ENCODE measurements around the gene C21orf91. TPM values are rescaled to one million over a fixed set of nuclear protein-coding genes. Genes with fewer than 3 reads are reported as not detected.

Gene C21orf91
- polyA plus RNA-seq, 3 donors, result 4.6 to 22.3 (median 18.9) TPM

GRCh38 chr21:17802572-17802971 lies 16.6 kb downstream of the C21orf91 start:
- Mint-ChIP-seq H3K4me1 (peaks cover 10% of the 10 kb centered on the region), H3K27me3 (ENCODE audit: low read depth in 3 of 3) (peaks cover 0 to 2% (median 0%) of the 10 kb centered on the region in 3 donors), H3K4me3 (no peak overlapping the region), H3K36me3 (peaks cover 23 to 46% of the 10 kb centered on the region in 2 donors), H3K9me3 (peaks cover 0 to 8% (median 0%) of the 10 kb centered on the region in 7 donors), H3K27ac (peak overlapping the region in 1 of 7 donors; percentile 28)
- peaks cover 0 to 3% of the 10 kb centered on the region in 2 donors for H3K4me1 ChIP-seq (ENCODE audit: control insufficient read depth in 1 of 2, insufficient read depth in 2 of 2, low read length in 2 of 2)
- DNase-seq, result no peak
- peaks cover 30% of the 10 kb centered on the region for H4K20me1 ChIP-seq (ENCODE audit: insufficient read depth, low read length)
- H3K4me3 ChIP-seq (replicated peaks in 1 of 3; ENCODE audit: low read depth in 2 of 3, low read length in 3 of 3), result no peak overlapping the region
- H3K4me2 ChIP-seq (replicated peaks; ENCODE audit: extremely low read depth, low read length, poor library complexity, severe bottlenecking), result no peak overlapping the region
- no peaks in the 10 kb centered on the region for H3K27me3 ChIP-seq (ENCODE audit: control insufficient read depth in 2 of 2, insufficient read depth in 2 of 2, low read length in 2 of 2)
- WGBS (ENCODE audit: insufficient coverage), result no CpG with 5 or more reads among the region's 1 CpG
- no peaks in the 10 kb centered on the region for H3K9me3 ChIP-seq (replicated peaks in 1 of 2; ENCODE audit: control insufficient read depth in 1 of 2, insufficient read depth in 1 of 2, low read length in 2 of 2)
- intact Hi-C loops (cut with micrococcal nuclease), result no loop called here
- TF ChIP-seq CTCF (IDR thresholded peaks at IDR 0.05), result no peak
- peaks cover 12 to 37% of the 10 kb centered on the region in 2 donors for H3K36me3 ChIP-seq (replicated peaks in 1 of 2; ENCODE audit: control insufficient read depth in 1 of 2, insufficient read depth in 2 of 2, low read length in 2 of 2)
- no peak overlapping the region for H3K9ac ChIP-seq (ENCODE audit: insufficient read depth, low read length, poor library complexity, severe bottlenecking)
- no peak overlapping the region for H2AFZ ChIP-seq (ENCODE audit: insufficient read depth, low read depth, low read length, poor library complexity, severe bottlenecking)
- H3K27ac ChIP-seq (ENCODE audit: low read depth in 1 of 2, low read length in 2 of 2), result no peak overlapping the region
- H3K79me2 ChIP-seq (ENCODE audit: insufficient read depth, low read length), result peaks cover 90% of the 10 kb centered on the region

- Histone ChIP-seq H3K9me3 (replicated peaks in 1 of 2; ENCODE audit: control insufficient read depth in 1 of 2, insufficient read depth in 1 of 2, low read length in 2 of 2) (no peaks in the 10 kb centered on the region), H4K20me1 (ENCODE audit: insufficient read depth, low read length) (peaks cover 26% of the 10 kb centered on the region), H3K9ac (ENCODE audit: insufficient read depth, low read length, poor library complexity, severe bottlenecking) (no peak overlapping the region), H3K4me3 (replicated peaks in 1 of 3; ENCODE audit: low read depth in 2 of 3, low read length in 3 of 3) (no peak overlapping the region), H3K36me3 (replicated peaks in 1 of 2; ENCODE audit: control insufficient read depth in 1 of 2, insufficient read depth in 2 of 2, low read length in 2 of 2) (peaks cover 6 to 34% of the 10 kb centered on the region in 2 donors), H3K4me2 (replicated peaks; ENCODE audit: extremely low read depth, low read length, poor library complexity, severe bottlenecking) (no peak overlapping the region), H3K79me2 (ENCODE audit: insufficient read depth, low read length) (peaks cover 92% of the 10 kb centered on the region), H3K27me3 (ENCODE audit: control insufficient read depth in 2 of 2, insufficient read depth in 2 of 2, low read length in 2 of 2) (no peaks in the 10 kb centered on the region), H3K27ac (ENCODE audit: low read depth in 1 of 2, low read length in 2 of 2) (no peak overlapping the region), H2AFZ (ENCODE audit: insufficient read depth, low read depth, low read length, poor library complexity, severe bottlenecking) (no peak overlapping the region), H3K4me1 (ENCODE audit: control insufficient read depth in 1 of 2, insufficient read depth in 2 of 2, low read length in 2 of 2) (peaks cover 13 to 14% of the 10 kb centered on the region in 2 donors)
- Mint-ChIP-seq H3K27me3 (ENCODE audit: low read depth in 3 of 3) (no peaks in the 10 kb centered on the region), H3K36me3 (peaks cover 25 to 48% of the 10 kb centered on the region in 2 donors), H3K4me1 (peaks cover 29% of the 10 kb centered on the region), H3K4me3 (no peak overlapping the region), H3K9me3 (peaks cover 0 to 6% (median 0%) of the 10 kb centered on the region in 7 donors), H3K27ac (peak overlapping the region in 1 of 7 donors; percentile 22)
- intact Hi-C loops (cut with micrococcal nuclease), result no loop called here
- DNase-seq, result no peak
- TF ChIP-seq CTCF (IDR thresholded peaks at IDR 0.05), result no peak
- 92% methylated on average over 2 of the region's 6 CpGs for WGBS (ENCODE audit: insufficient coverage)
These were observed 19.6 kb downstream of the C21orf91 start for GRCh38 chr21:17799414-17800164.

Measured in CD14-positive monocyte (primary cell).